H1 (cell line): ENCODE data around the gene GLCE. TPM values are rescaled to one million over a fixed set of nuclear protein-coding genes. Genes with fewer than 3 reads are reported as not detected.

ENCODE experiments used
- CTCF ChIA-PET: fragments of 300-600 bp; sonication (Branson Sonifier 250); formaldehyde crosslinking; loops from one replicate; lab custom pipeline; 2021; ENCODE audit not compliant: partially characterized antibody; lab: Charles Lee
- POLR2A ChIA-PET: fragments of 300-600 bp; sonication (Branson Sonifier 250); formaldehyde crosslinking; loops from one replicate; lab custom pipeline; 2021; ENCODE audit warnings: inconsistent platforms; ENCODE audit not compliant: partially characterized antibody; lab: Charles Lee
- DNase-seq, 2 experiments: peaks; one replicate each; pipeline versions ENCODE4 v3.0.0 to v3.0.0-alpha.2; 2010 to 2022; ENCODE audit warnings: low spot score in 2 of 2, low read depth in 1 of 2, mixed read lengths in 1 of 2
- FAIRE-seq: peaks from 2 replicates; lab custom pipeline; 2011; peaks lifted over from hg19 to GRCh38; lab: Jason Lieb, UNC
- H2AFZ ChIP-seq: 2 replicates; pipeline ENCODE4 v1.8.1; 2012; ENCODE audit warnings: low read length, inconsistent platforms
- H2AK5ac ChIP-seq: 2 replicates; pipeline ENCODE4 v1.6.1; 2013; ENCODE audit warnings: low read depth, low read length
- H2BK120ac ChIP-seq: replicated peaks from 2 replicates; pipeline ENCODE3; 2013; ENCODE audit warnings: low read depth, low read length, inconsistent platforms
- H2BK12ac ChIP-seq: 2 replicates; pipeline ENCODE4 v1.6.1; 2013; ENCODE audit warnings: low read depth, low read length
- H2BK15ac ChIP-seq: 2 replicates; pipeline ENCODE4 v1.6.1; 2013; ENCODE audit warnings: low read length
- H2BK20ac ChIP-seq: 2 replicates; pipeline ENCODE4 v1.6.1; 2013; ENCODE audit warnings: low read length
- H2BK5ac ChIP-seq: 2 replicates; pipeline ENCODE4 v1.6.1; 2013; ENCODE audit warnings: low read depth, low read length
- H3K14ac ChIP-seq: 2 replicates; pipeline ENCODE4 v1.6.1; 2013; ENCODE audit warnings: inconsistent platforms; ENCODE audit not compliant: insufficient read length
- H3K18ac ChIP-seq: 2 replicates; pipeline ENCODE4 v1.6.1; 2013; ENCODE audit warnings: low read length; ENCODE audit errors: extremely low read depth
- H3K23ac ChIP-seq: 2 replicates; pipeline ENCODE4 v1.6.1; 2013; ENCODE audit warnings: inconsistent platforms; ENCODE audit not compliant: insufficient read length
- H3K23me2 ChIP-seq: 2 replicates; pipeline ENCODE4 v1.6.1; 2013; ENCODE audit warnings: low read depth, low read length
- H3K27ac ChIP-seq: 2 replicates; pipeline ENCODE4 v1.6.1; 2011; ENCODE audit warnings: low read depth, low read length, inconsistent platforms
- H3K27me3 ChIP-seq, 4 experiments: replicated peaks in 1 of 4; 1 replicate in 1 of 4; 2 replicates in 3 of 4; pipeline versions ENCODE4 v1.6.1 to v1.8.1; 2011 to 2013; ENCODE audit warnings: low read length in 3 of 4, mild to moderate bottlenecking in 3 of 4, inconsistent platforms in 2 of 4, mixed read lengths in 2 of 4, moderate library complexity in 1 of 4; ENCODE audit not compliant: control insufficient read depth in 3 of 4, insufficient read depth in 3 of 4; ENCODE audit errors: extremely low read depth in 1 of 4
- H3K36me3 ChIP-seq, 4 experiments: 2 replicates each; pipeline versions ENCODE4 v1.6.1 to v1.8.1; 2011 to 2013; ENCODE audit warnings: mild to moderate bottlenecking in 4 of 4, low read length in 3 of 4, moderate library complexity in 2 of 4, control low read depth in 1 of 4, inconsistent platforms in 1 of 4; ENCODE audit not compliant: insufficient read depth in 4 of 4, control insufficient read depth in 2 of 4
- H3K4ac ChIP-seq: replicated peaks from 2 replicates; pipeline ENCODE3; 2013; ENCODE audit warnings: low read length, low read depth, mixed read lengths, inconsistent platforms; ENCODE audit not compliant: insufficient read length
- H3K4me1 ChIP-seq, 4 experiments: replicated peaks in 1 of 4; 1 replicate in 1 of 4; 2 replicates in 3 of 4; pipeline versions ENCODE4 v1.6.1 to v1.8.1; 2011 to 2013; ENCODE audit warnings: low read length in 3 of 4, inconsistent platforms in 2 of 4, mixed read lengths in 1 of 4; ENCODE audit not compliant: insufficient read depth in 4 of 4, control insufficient read depth in 3 of 4
- H3K4me2 ChIP-seq, 2 experiments: 2 replicates each; pipeline versions ENCODE4 v1.6.1 to v1.8.1; 2011 to 2013; ENCODE audit warnings: low read depth in 2 of 2, low read length in 2 of 2, control low read depth in 1 of 2, inconsistent platforms in 1 of 2, mild to moderate bottlenecking in 1 of 2; ENCODE audit not compliant: insufficient read depth in 1 of 2
- H3K4me3 ChIP-seq, 4 experiments: fragments of 200-600, 300-600 bp in 1 of 4; sonication (generic), shearing (Covaris generic), sonication (Bioruptor Twin) in 1 of 4; 2 replicates each; pipeline versions ENCODE4 v1.5.1 to v1.8.1; 2011 to 2016; ENCODE audit warnings: low read length in 4 of 4, low read depth in 3 of 4, control low read depth in 2 of 4, inconsistent platforms in 2 of 4, mild to moderate bottlenecking in 2 of 4, mixed read lengths in 1 of 4, moderate library complexity in 1 of 4; ENCODE audit not compliant: insufficient read depth in 2 of 4; ENCODE audit errors: extremely low read depth in 1 of 4
- H3K56ac ChIP-seq: replicated peaks from 2 replicates; pipeline ENCODE3; 2013; ENCODE audit warnings: low read depth, mild to moderate bottlenecking, mixed read lengths, low read length, inconsistent platforms; ENCODE audit not compliant: insufficient read length
- H3K79me1 ChIP-seq: 2 replicates; pipeline ENCODE4 v1.6.1; 2013; ENCODE audit warnings: low read depth, low read length, control low read depth
- H3K79me2 ChIP-seq, 2 experiments: 2 replicates each; pipeline versions ENCODE4 v1.6.1 to v1.8.1; 2012 to 2013; ENCODE audit warnings: low read length in 2 of 2, mild to moderate bottlenecking in 2 of 2, inconsistent platforms in 1 of 2; ENCODE audit not compliant: insufficient read depth in 2 of 2, control insufficient read depth in 1 of 2
- H3K9ac ChIP-seq, 4 experiments: replicated peaks in 1 of 4; 1 replicate in 1 of 4; 2 replicates in 3 of 4; pipeline versions ENCODE4 v1.6.1 to v1.8.1; 2011 to 2013; ENCODE audit warnings: low read depth in 3 of 4, low read length in 3 of 4, control low read depth in 2 of 4, mild to moderate bottlenecking in 2 of 4, moderate library complexity in 2 of 4, inconsistent platforms in 1 of 4; ENCODE audit errors: extremely low read depth in 1 of 4
- H3K9me3 ChIP-seq, 2 experiments: 2 replicates each; pipeline versions ENCODE4 v1.6.1 to v1.8.1; 2012 to 2013; ENCODE audit warnings: mild to moderate bottlenecking in 2 of 2, moderate library complexity in 2 of 2, control low read depth in 1 of 2, inconsistent platforms in 1 of 2, low read depth in 1 of 2, low read length in 1 of 2, mixed read lengths in 1 of 2; ENCODE audit not compliant: insufficient read depth in 2 of 2
- H4K20me1 ChIP-seq, 2 experiments: replicated peaks in 1 of 2; 2 replicates each; pipeline versions ENCODE3 to v1.8.1; 2011 to 2013; ENCODE audit warnings: inconsistent platforms in 2 of 2, low read length in 2 of 2, mild to moderate bottlenecking in 1 of 2; ENCODE audit not compliant: insufficient read depth in 2 of 2, control insufficient read depth in 1 of 2
- H4K5ac ChIP-seq: 2 replicates; pipeline ENCODE4 v1.6.1; 2013; ENCODE audit warnings: low read length, low read depth, mixed read lengths, inconsistent platforms; ENCODE audit not compliant: insufficient read length
- H4K8ac ChIP-seq: 2 replicates; pipeline ENCODE4 v1.8.0; 2013; ENCODE audit warnings: mild to moderate bottlenecking, moderate library complexity, low read length, inconsistent platforms; ENCODE audit not compliant: insufficient read depth; ENCODE audit errors: extremely low read depth
- H4K91ac ChIP-seq: replicated peaks from 2 replicates; pipeline ENCODE3; 2013; ENCODE audit warnings: low read length, mixed read lengths, inconsistent platforms; ENCODE audit not compliant: insufficient read length
- BCL11A ChIP-seq, 2 experiments: IDR thresholded peaks; one replicate each; pipeline ENCODE4 v1.6.1; 2011; ENCODE audit warnings: low read depth in 2 of 2, low read length in 2 of 2, mild to moderate bottlenecking in 2 of 2
- POU5F1 ChIP-seq: IDR thresholded peaks from 2 replicates; pipeline ENCODE4 v1.6.1; 2011; ENCODE audit warnings: low read depth, mild to moderate bottlenecking, low read length, moderate library complexity
- RNF2 ChIP-seq: fragments of 200-900, 300-1000 bp; sonication (generic); IDR thresholded peaks from 2 replicates; pipeline ENCODE4 v1.7.1; 2016; ENCODE audit warnings: borderline replicate concordance, low read depth, mild to moderate bottlenecking, antibody characterized with exemption, low read length; ENCODE audit not compliant: poor library complexity, severe bottlenecking; ENCODE audit errors: missing control alignments
- SP1 ChIP-seq: IDR thresholded peaks from 2 replicates; pipeline ENCODE4 v1.6.1; 2011; ENCODE audit warnings: low read depth, low read length
- WGBS, 2 experiments: shearing (Covaris generic) in 1 of 2; methylation state at CpG; one replicate each; pipeline versions ENCODE4 v1.1.6 to v1.1.7; 2013 to 2015; ENCODE audit warnings: low lambda C conversion rate in 2 of 2, mixed read lengths in 2 of 2, inconsistent platforms in 1 of 2, low coverage in 1 of 2, missing lambda C conversion rate in 1 of 2; ENCODE audit not compliant: insufficient replicate concordance in 2 of 2, insufficient coverage in 1 of 2, insufficient read length in 1 of 2; ENCODE audit errors: extremely low coverage in 1 of 2, missing lambda C conversion rate in 1 of 2; 5-methylcytosine and 5-hydroxymethylcytosine counted together
- polyA plus RNA-seq, 7 experiments: library from polyadenylated mRNA; depleted of rRNA in 3 of 7; stranded (reverse) in 5 of 7; unstranded in 2 of 7; fragments of >200 nt in 5 of 7; fragments of 200-250 nt in 2 of 7; gene quantifications; 1 replicate in 5 of 7; 2 replicates in 1 of 7; 4 replicates in 1 of 7; pipeline versions ENCODE4 v1.2.1 to v1.2.3, GENCODE V29; 2011 to 2013; ENCODE audit warnings: missing spikeins in 2 of 7, mixed read lengths in 2 of 7
- total RNA-seq: library from RNA; stranded (reverse); fragmentation: NEBNext Ultra II Directional; extraction: Animal tissue kit (Norgen Biotek cat#: 25700); gene quantifications from 2 replicates; pipeline ENCODE4 v1.2.1, GENCODE V29; 2021

The GLCE gene
- total and polyA plus RNA-seq, 2 of the 8 experiments (the other 6 are each of a cell fraction or from before 2014, with no cell fraction given): 17.1 to 22.7 TPM

GRCh38 chr15:69307939-69308338 lies 147.5 kb downstream of the GLCE start:
- H3K79me2 ChIP-seq: no peaks in the 10 kb centered on the region; a peak in 1 of 4 replicates
- H3K23me2 ChIP-seq: peaks cover 2% of the 10 kb centered on the region; the same call in 1 of the 2 replicates
- 86% methylated on average over 3 of the region's 3 CpGs; no CpG with 5 or more reads in 1 of the 2 experiments for WGBS, 2 experiments
- no peak overlapping the region for H3K4me2 ChIP-seq
- no peak overlapping the region for H3K27ac ChIP-seq
- H2BK15ac ChIP-seq: no peak overlapping the region
- peaks cover 5% of the 10 kb centered on the region for H3K79me1 ChIP-seq
- no peak overlapping the region for H3K56ac ChIP-seq
- H3K23ac ChIP-seq: no peak overlapping the region
- no peak overlapping the region for H4K8ac ChIP-seq
- no peaks in the 10 kb centered on the region for H4K20me1 ChIP-seq
- no peak overlapping the region for H3K4me3 ChIP-seq
- no peak overlapping the region for H2BK120ac ChIP-seq
- no peak overlapping the region for H2BK12ac ChIP-seq
- no peak overlapping the region for H2AFZ ChIP-seq
- DNase-seq: no peak
- H4K91ac ChIP-seq: no peak overlapping the region
- ChIA-PET CTCF (interaction anchor here (1.0 to 2.9 kb wide), 6 partner anchors 8 to 86 kb away, joined by 3 to 14 read pairs (median 4); no protein-coding TSS in a partner anchor), POLR2A (no interaction called here)
- H3K9ac ChIP-seq: no peak overlapping the region
- no peaks in the 10 kb centered on the region; a peak in 4 of 8 replicates for H3K36me3 ChIP-seq
- H3K14ac ChIP-seq: no peak overlapping the region
- no peak overlapping the region for H3K4ac ChIP-seq
- H3K27me3 ChIP-seq: no peaks in the 10 kb centered on the region
- no peak overlapping the region for H2BK20ac ChIP-seq
- FAIRE-seq: no peak
- H2AK5ac ChIP-seq: no peak overlapping the region; the same call in 1 of the 2 replicates
- no peak overlapping the region for H4K5ac ChIP-seq
- H3K18ac ChIP-seq: no peak overlapping the region
- H2BK5ac ChIP-seq: no peak overlapping the region
- no peaks in the 10 kb centered on the region for H3K9me3 ChIP-seq
- peaks cover 0 to 6% (median 4%) of the 10 kb centered on the region in 4 experiments for H3K4me1 ChIP-seq
- TF ChIP-seq POU5F1 (no peak), SP1 (no peak), BCL11A (IDR thresholded peaks at IDR 0.05; ENCODE audit: low read depth in 2 of 2, low read length in 2 of 2) (no peak), RNF2 (no peak)
